ENCODE data around the gene ALK. TPM values are rescaled to one million over a fixed set of nuclear protein-coding genes. Genes with fewer than 3 reads are reported as not detected.

ALK gene
- total RNA-seq, 2 donors from 2014 or later: 0.13 to 0.46 TPM

- 94 to 95% methylated on average over 5 of the region's 5 CpGs for WGBS, 2 experiments (ENCODE audit: insufficient coverage in 1 of 2, insufficient read length in 1 of 2)
- peaks cover 12% of the 10 kb centered on the region for H3K4me1 ChIP-seq (ENCODE audit: control insufficient read depth, insufficient read depth, low read length)
- H3K27me3 ChIP-seq (ENCODE audit: control insufficient read depth, insufficient read depth, low read length, poor library complexity, severe bottlenecking): no peaks in the 10 kb centered on the region
- no peak for DNase-seq
- Mint-ChIP-seq H3K9me3 (no peaks in the 10 kb centered on the region), H3K36me3 (ENCODE audit: low read depth) (no peaks in the 10 kb centered on the region), H3K27ac (no peak overlapping the region), H3K27me3 (ENCODE audit: insufficient read depth) (peaks cover 2% of the 10 kb centered on the region), H3K4me3 (no peak overlapping the region), H3K4me1 (peaks cover 15% of the 10 kb centered on the region)
- H3K9me3 ChIP-seq (ENCODE audit: control insufficient read depth, low read length): no peaks in the 10 kb centered on the region
- no peak overlapping the region for H3K9ac ChIP-seq (ENCODE audit: extremely low read depth, low read length, poor library complexity, severe bottlenecking)
- no peak for TF ChIP-seq CTCF (conservative IDR thresholded peaks at IDR 0.05)
- no peak overlapping the region for H3K27ac ChIP-seq (ENCODE audit: low read depth, low read length)
- no peaks in the 10 kb centered on the region for H3K36me3 ChIP-seq (ENCODE audit: control insufficient read depth, insufficient read depth, low read length)
- no peak overlapping the region for H3K4me3 ChIP-seq (ENCODE audit: low read length)
These were observed 171.5 kb downstream of the ALK start for GRCh38 chr2:29749843-29750242.

GRCh38 chr2:29749041-29749440 lies 172.3 kb downstream of the ALK start:
- no peak overlapping the region for H3K9ac ChIP-seq (ENCODE audit: extremely low read depth, low read length, poor library complexity, severe bottlenecking)
- TF ChIP-seq CTCF (conservative IDR thresholded peaks at IDR 0.05): no peak
- no peaks in the 10 kb centered on the region for H3K36me3 ChIP-seq (ENCODE audit: control insufficient read depth, insufficient read depth, low read length)
- Mint-ChIP-seq H3K4me3 (no peak overlapping the region), H3K27ac (no peak overlapping the region), H3K27me3 (ENCODE audit: insufficient read depth) (peaks cover 4% of the 10 kb centered on the region), H3K4me1 (peaks cover 15% of the 10 kb centered on the region), H3K9me3 (no peaks in the 10 kb centered on the region), H3K36me3 (ENCODE audit: low read depth) (no peaks in the 10 kb centered on the region)
- H3K27me3 ChIP-seq (ENCODE audit: control insufficient read depth, insufficient read depth, low read length, poor library complexity, severe bottlenecking): no peaks in the 10 kb centered on the region
- 86 to 89% methylated on average over 1 of the region's 1 CpG for WGBS, 2 experiments (ENCODE audit: insufficient coverage in 1 of 2, insufficient read length in 1 of 2)
- peaks cover 12% of the 10 kb centered on the region for H3K4me1 ChIP-seq (ENCODE audit: control insufficient read depth, insufficient read depth, low read length)
- no peaks in the 10 kb centered on the region for H3K9me3 ChIP-seq (ENCODE audit: control insufficient read depth, low read length)
- DNase-seq: no peak
- no peak overlapping the region for H3K27ac ChIP-seq (ENCODE audit: low read depth, low read length)
- H3K4me3 ChIP-seq (ENCODE audit: low read length): no peak overlapping the region

- no peak overlapping the region for H3K4me3 Mint-ChIP-seq
- H3K4me3 ChIP-seq (ENCODE audit: low read length): no peak overlapping the region
- H3K27ac Mint-ChIP-seq: no peak overlapping the region
- H3K27me3 Mint-ChIP-seq (ENCODE audit: insufficient read depth): peaks cover 2% of the 10 kb centered on the region
- DNase-seq: no peak
- 86 to 89% methylated on average over 3 of the region's 3 CpGs for WGBS, 2 experiments (ENCODE audit: insufficient coverage in 1 of 2, insufficient read length in 1 of 2)
- no peaks in the 10 kb centered on the region for H3K27me3 ChIP-seq (ENCODE audit: control insufficient read depth, insufficient read depth, low read length, poor library complexity, severe bottlenecking)
- H3K4me1 ChIP-seq (ENCODE audit: control insufficient read depth, insufficient read depth, low read length): peaks cover 5% of the 10 kb centered on the region
- no peaks in the 10 kb centered on the region for H3K9me3 Mint-ChIP-seq
- no peak overlapping the region for H3K27ac ChIP-seq (ENCODE audit: low read depth, low read length)
- H3K36me3 ChIP-seq (ENCODE audit: control insufficient read depth, insufficient read depth, low read length): no peaks in the 10 kb centered on the region
- H3K9ac ChIP-seq (ENCODE audit: extremely low read depth, low read length, poor library complexity, severe bottlenecking): no peak overlapping the region
- TF ChIP-seq CTCF (conservative IDR thresholded peaks at IDR 0.05): no peak
- no peaks in the 10 kb centered on the region for H3K9me3 ChIP-seq (ENCODE audit: control insufficient read depth, low read length)
- H3K4me1 Mint-ChIP-seq: peaks cover 6% of the 10 kb centered on the region
- no peaks in the 10 kb centered on the region for H3K36me3 Mint-ChIP-seq (ENCODE audit: low read depth)
These were observed 173.5 kb downstream of the ALK start for GRCh38 chr2:29747786-29748470.
